Spleen (tissue), 11 donors: ENCODE results near the gene ARHGAP6. TPM values are rescaled to one million over a fixed set of nuclear protein-coding genes. Genes with fewer than 3 reads are reported as not detected.
"Not testable (repeated sequence)": the region's sequence is repeated elsewhere in the genome, so short reads cannot be mapped to it uniquely, and the experiment has no call there.

ENCODE experiments used
- DNase-seq: peaks from one replicate; pipeline ENCODE4 v3.0.0-alpha.2; 2020
- H3K27ac ChIP-seq, 8 donors: fragments of 200-600 bp; sonication (generic) in 7 of 8; 1 replicate in 4 of 8; 2 replicates in 4 of 8; pipeline versions ENCODE4 v1.5.0 to v1.8.0; 2016 to 2021; ENCODE audit warnings: inconsistent platforms in 4 of 8, mild to moderate bottlenecking in 4 of 8, moderate library complexity in 1 of 8
- H3K27me3 ChIP-seq, 7 donors: fragments of 200-600 bp; sonication (generic) in 6 of 7; replicated peaks in 1 of 7; 1 replicate in 4 of 7; 2 replicates in 3 of 7; pipeline versions ENCODE4 v1.5.0 to v1.8.0; 2016 to 2021; ENCODE audit warnings: inconsistent platforms in 3 of 7, mild to moderate bottlenecking in 1 of 7
- H3K36me3 ChIP-seq, 6 donors: fragments of 200-600 bp; sonication (generic) in 5 of 6; 1 replicate in 4 of 6; 2 replicates in 2 of 6; pipeline versions ENCODE4 v1.5.0 to v1.8.0; 2016 to 2021; ENCODE audit warnings: inconsistent platforms in 2 of 6
- H3K4me1 ChIP-seq, 6 donors: fragments of 200-600 bp; sonication (generic) in 5 of 6; 1 replicate in 3 of 6; 2 replicates in 3 of 6; pipeline versions ENCODE4 v1.5.0 to v1.8.0; 2016 to 2021; ENCODE audit warnings: inconsistent platforms in 3 of 6
- H3K4me3 ChIP-seq, 8 donors: fragments of 200-600 bp; sonication (generic) in 7 of 8; 1 replicate in 4 of 8; 2 replicates in 4 of 8; pipeline versions ENCODE4 v1.5.0 to v1.8.0; 2016 to 2021; ENCODE audit warnings: inconsistent platforms in 4 of 8, mild to moderate bottlenecking in 4 of 8, moderate library complexity in 2 of 8
- H3K9me3 ChIP-seq, 8 donors: fragments of 200-600 bp; sonication (generic) in 7 of 8; 1 replicate in 4 of 8; 2 replicates in 4 of 8; pipeline versions ENCODE4 v1.5.0 to v1.8.0; 2016 to 2021; ENCODE audit warnings: inconsistent platforms in 4 of 8
- CTCF ChIP-seq, 11 experiments: fragments of 200-600 bp in 7 of 11; fragments of 450-650 bp in 4 of 11; sonication (generic) in 4 of 11; IDR thresholded peaks in 8 of 11; conservative IDR thresholded peaks in 3 of 11; 1 replicate in 7 of 11; 2 replicates in 4 of 11; pipeline versions ENCODE4 v1.4.0 to v1.8.0; 2016 to 2021; ENCODE audit warnings: antibody characterized with exemption in 11 of 11, inconsistent platforms in 4 of 11, mild to moderate bottlenecking in 1 of 11
- POLR2A ChIP-seq, 3 donors: fragments of 450-650 bp; IDR thresholded peaks; one replicate each; pipeline ENCODE4 v1.5.1; 2017; ENCODE audit warnings: antibody characterized with exemption in 3 of 3, mild to moderate bottlenecking in 1 of 3
- POLR2AphosphoS5 ChIP-seq, 3 donors: sonication (generic); formaldehyde crosslinking; IDR thresholded peaks; one replicate each; pipeline ENCODE4 v1.5.1; 2017; ENCODE audit warnings: antibody characterized with exemption in 3 of 3
- WGBS, 5 donors: extraction: QIAGEN DNeasy Blood & Tissue Kit in 3 of 5; methylation state at CpG; one replicate each; pipeline versions ENCODE4 v1.1.5 to v1.1.7; 2013 to 2018; 5-methylcytosine and 5-hydroxymethylcytosine counted together
- intact Hi-C: fragments of 100-400 bp; cut with DNase I; formaldehyde crosslinking; loops from one replicate; pipeline ENCODE4 v1.15.0; 2023; ENCODE audit warnings: low total_unique reads
- polyA plus RNA-seq, 3 donors: library from polyadenylated mRNA; stranded (reverse); fragments of 200-250 nt; gene quantifications; one replicate each; pipeline ENCODE4 v1.2.1, GENCODE V29; 2013
- total RNA-seq, 7 donors: library from RNA; depleted of rRNA in 3 of 7; stranded (reverse); fragments of >200 nt in 3 of 7; fragmentation: NEBNext Ultra II Directional in 4 of 7; extraction: Animal tissue kit (Norgen Biotek cat#: 25700) in 4 of 7; gene quantifications; one replicate each; pipeline versions ENCODE4 v1.1.0 to v1.2.1, GENCODE V29; 2016 to 2021
- donor health status: healthy with polysubstance abuse.
- donor health status: DM: no; HTN: no; CAD: no; lungs with moderate emphysema.
- donor health status: DM: no; HTN: no; CAD: no.
- donor health status: Bipolar disorder and iron deficiency.
- donor health status: healthy.
- donor health status: DM: no; HTN: no; CAD: no.
- donor health status: DM: yes; HTN: yes; CAD: no.

Gene ARHGAP6
- total and polyA plus RNA-seq, 10 donors = 2.0 to 20.8 (median 12.7) TPM

GRCh38 chrX:11585174-11585573 is 80.5 kb downstream of the ARHGAP6 start:
- no peak for TF ChIP-seq POLR2A (IDR thresholded peaks at IDR 0.05)
- TF ChIP-seq POLR2AphosphoS5 (IDR thresholded peaks at IDR 0.05) = no peak
- TF ChIP-seq CTCF (IDR thresholded peaks at IDR 0.05 in 8 of 11, conservative IDR thresholded peaks at IDR 0.05 in 3 of 11) = no peak
- intact Hi-C loops = no loop called here
- WGBS, 5 donors = 25 to 55% (median 36%) methylated on average over 1 of the region's 1 CpG
- H3K4me3 ChIP-seq = no peak overlapping the region
- peaks cover 0 to 16% (median 0%) of the 10 kb centered on the region in 7 donors for H3K27me3 ChIP-seq
- H3K4me1 ChIP-seq = no peaks in the 10 kb centered on the region
- H3K9me3 ChIP-seq = no peaks in the 10 kb centered on the region
- no peaks in the 10 kb centered on the region for H3K36me3 ChIP-seq
- no peak for DNase-seq
- H3K27ac ChIP-seq = no peak overlapping the region

- no peak overlapping the region for H3K27ac ChIP-seq
- WGBS, 5 donors = 44 to 67% (median 56%) methylated on average over 2 of the region's 2 CpGs
- DNase-seq = no peak
- H3K36me3 ChIP-seq = no peaks in the 10 kb centered on the region
- intact Hi-C loops = no loop called here
- no peak for TF ChIP-seq CTCF (IDR thresholded peaks at IDR 0.05 in 8 of 11, conservative IDR thresholded peaks at IDR 0.05 in 3 of 11)
- no peak for TF ChIP-seq POLR2AphosphoS5 (IDR thresholded peaks at IDR 0.05)
- TF ChIP-seq POLR2A (IDR thresholded peaks at IDR 0.05) = no peak
- no peaks in the 10 kb centered on the region for H3K27me3 ChIP-seq
- no peaks in the 10 kb centered on the region for H3K4me1 ChIP-seq
- no peak overlapping the region for H3K4me3 ChIP-seq
- H3K9me3 ChIP-seq = no peaks in the 10 kb centered on the region
Measured at GRCh38 chrX:11580789-11581188, 84.9 kb downstream of the ARHGAP6 start.

- no peak for DNase-seq
- Histone ChIP-seq H3K9me3 (no peaks in the 10 kb centered on the region), H3K4me1 (no peaks in the 10 kb centered on the region), H3K27me3 (no peaks in the 10 kb centered on the region), H3K36me3 (no peaks in the 10 kb centered on the region), H3K4me3 (no peak overlapping the region), H3K27ac (no peak overlapping the region)
- TF ChIP-seq POLR2A (IDR thresholded peaks at IDR 0.05) = no peak
- TF ChIP-seq CTCF (IDR thresholded peaks at IDR 0.05 in 8 of 11, conservative IDR thresholded peaks at IDR 0.05 in 3 of 11) = no peak
- WGBS, 5 donors = 47 to 57% (median 54%) methylated on average over 7 of the region's 7 CpGs
- intact Hi-C loops = no loop called here
Measured at GRCh38 chrX:11579636-11580600, 85.8 kb downstream of the ARHGAP6 start.

- WGBS, 5 donors = 64 to 100% (median 76%) methylated on average over 1 of the region's 1 CpG
- intact Hi-C loops = not testable (repeated sequence)
Measured at GRCh38 chrX:11578301-11578700, 87.4 kb downstream of the ARHGAP6 start.

More at GRCh38 chrX:11578301-11578700, 87.4 kb downstream of the ARHGAP6 start:
- not testable (repeated sequence) for H3K4me1 ChIP-seq, H3K4me3 ChIP-seq, H3K36me3 ChIP-seq, H3K27me3 ChIP-seq, DNase-seq, H3K9me3 ChIP-seq, H3K27ac ChIP-seq
